Tibial artery (tissue), 4 donors: ENCODE measurements around the gene MEIG1.

Experiments used
- DNase-seq, 2 donors: peaks; one replicate each; pipeline ENCODE4 v3.0.0-alpha.2; 2019
- H3K27ac ChIP-seq, 2 donors: fragments of 200-600 bp; sonication (generic) in 1 of 2; 1 replicate in 1 of 2; 2 replicates in 1 of 2; pipeline ENCODE4 v1.5.1; 2018 to 2019; ENCODE audit warnings: mild to moderate bottlenecking in 1 of 2
- H3K27me3 ChIP-seq, 2 donors: fragments of 200-600 bp; sonication (generic) in 1 of 2; one replicate each; pipeline versions ENCODE4 v1.5.1 to v1.6.0; 2016 to 2019
- H3K36me3 ChIP-seq, 3 donors: fragments of 200-600 bp; sonication (generic) in 2 of 3; one replicate each; pipeline ENCODE4 v1.5.1; 2016 to 2019; ENCODE audit warnings: mild to moderate bottlenecking in 2 of 3
- H3K4me1 ChIP-seq, 4 donors: fragments of 200-600 bp; sonication (generic) in 2 of 4; 1 replicate in 3 of 4; 2 replicates in 1 of 4; pipeline ENCODE4 v1.5.1; 2016 to 2019
- H3K4me3 ChIP-seq, 2 donors: fragments of 200-600 bp; sonication (generic) in 1 of 2; 1 replicate in 1 of 2; 2 replicates in 1 of 2; pipeline ENCODE4 v1.5.1; 2018 to 2019; ENCODE audit warnings: mild to moderate bottlenecking in 2 of 2
- H3K9me3 ChIP-seq, 3 donors: fragments of 200-600 bp; sonication (generic) in 1 of 3; one replicate each; pipeline ENCODE4 v1.5.1; 2016 to 2019
- CTCF ChIP-seq, 2 experiments: fragments of 200-600 bp in 1 of 2; fragments of 450-650 bp in 1 of 2; IDR thresholded peaks; one replicate each; pipeline ENCODE4 v1.5.1; 2017 to 2019; ENCODE audit warnings: antibody characterized with exemption in 2 of 2, mild to moderate bottlenecking in 1 of 2, moderate library complexity in 1 of 2
- intact Hi-C: fragments of 100-400 bp; cut with DNase I; formaldehyde crosslinking; loops from one replicate; pipeline ENCODE4 v1.15.0; 2023; ENCODE audit warnings: low total_unique reads

The MEIG1 gene

GRCh38 chr10:14918964-14919363, 40.2 kb upstream of the MEIG1 start:
- Histone ChIP-seq H3K4me1 (peaks cover 0 to 4% (median 0%) of the 10 kb centered on the region in 4 donors), H3K27ac (no peak overlapping the region), H3K9me3 (peaks cover 0 to 19% (median 10%) of the 10 kb centered on the region in 3 donors), H3K36me3 (peaks cover 76 to 88% (median 85%) of the 10 kb centered on the region in 3 donors), H3K4me3 (no peak overlapping the region), H3K27me3 (no peaks in the 10 kb centered on the region)
- no peak for TF ChIP-seq CTCF (IDR thresholded peaks at IDR 0.05)
- intact Hi-C loops: no loop called here
- no peak for DNase-seq

- no peak for DNase-seq
- Histone ChIP-seq H3K27me3 (no peaks in the 10 kb centered on the region), H3K9me3 (no peaks in the 10 kb centered on the region), H3K4me3 (no peak overlapping the region), H3K36me3 (peaks cover 52 to 91% (median 82%) of the 10 kb centered on the region in 3 donors), H3K4me1 (no peaks in the 10 kb centered on the region), H3K27ac (no peak overlapping the region)
- TF ChIP-seq CTCF (IDR thresholded peaks at IDR 0.05): no peak
- intact Hi-C loops: no loop called here
Measured at GRCh38 chr10:14924013-14924412, 35.2 kb upstream of the MEIG1 start.

GRCh38 chr10:14925268-14925667, 33.9 kb upstream of the MEIG1 start:
- no peak overlapping the region for H3K27ac ChIP-seq
- H3K4me1 ChIP-seq: no peaks in the 10 kb centered on the region
- no peak overlapping the region for H3K4me3 ChIP-seq
- TF ChIP-seq CTCF (IDR thresholded peaks at IDR 0.05): no peak
- H3K36me3 ChIP-seq: peaks cover 46 to 91% (median 80%) of the 10 kb centered on the region in 3 donors
- intact Hi-C loops: no loop called here
- no peak for DNase-seq
- no peaks in the 10 kb centered on the region for H3K27me3 ChIP-seq
- no peaks in the 10 kb centered on the region for H3K9me3 ChIP-seq

- Histone ChIP-seq H3K9me3 (no peaks in the 10 kb centered on the region), H3K4me3 (no peak overlapping the region), H3K36me3 (peaks cover 48 to 91% (median 80%) of the 10 kb centered on the region in 3 donors), H3K4me1 (no peaks in the 10 kb centered on the region), H3K27ac (no peak overlapping the region), H3K27me3 (no peaks in the 10 kb centered on the region)
- intact Hi-C loops: no loop called here
- DNase-seq: no peak
- no peak for TF ChIP-seq CTCF (IDR thresholded peaks at IDR 0.05)
Measured at GRCh38 chr10:14926061-14926470, 33.1 kb upstream of the MEIG1 start.

- Histone ChIP-seq H3K27me3 (no peaks in the 10 kb centered on the region), H3K27ac (no peak overlapping the region), H3K36me3 (peaks cover 52 to 91% (median 80%) of the 10 kb centered on the region in 3 donors), H3K9me3 (no peaks in the 10 kb centered on the region), H3K4me3 (no peak overlapping the region), H3K4me1 (no peaks in the 10 kb centered on the region)
- TF ChIP-seq CTCF (IDR thresholded peaks at IDR 0.05): no peak
- DNase-seq: no peak
- intact Hi-C loops: no loop called here
Measured at GRCh38 chr10:14926722-14927416, 32.3 kb upstream of the MEIG1 start.
